PC-9 (cell line): Measurements from ENCODE around the gene PSMB7. TPM values are rescaled to one million over a fixed set of nuclear protein-coding genes. Genes with fewer than 3 reads are reported as not detected.

Experiments used
- BruUV-seq: library from RNA; stranded (reverse); fragments of 400-500 nt; replicated peaks from 2 replicates; lab custom pipeline; 2021; lab: Mats Ljungman, UMichigan
- CTCF ChIA-PET: fragments of 300-600 bp; sonication (Branson Sonifier 250); formaldehyde crosslinking; loops from one replicate; lab custom pipeline; 2022; ENCODE audit warnings: antibody characterized with exemption; lab: Charles Lee
- POLR2A ChIA-PET: fragments of 300-600 bp; sonication (Branson Sonifier 250); formaldehyde crosslinking; loops from one replicate; lab custom pipeline; 2022; ENCODE audit warnings: antibody characterized with exemption; ENCODE audit not compliant: unreplicated experiment; lab: Charles Lee
- DNase-seq, 2 experiments: peaks; one replicate each; pipeline versions ENCODE4 v3.0.0 to v3.0.0-alpha.2; 2015 to 2022; ENCODE audit warnings: mixed read lengths in 1 of 2
- H2AFZ ChIP-seq: fragments of 200-600 bp; sonication (generic); 2 replicates; pipeline ENCODE4 v1.8.1; 2017; ENCODE audit warnings: antibody characterized with exemption
- H3F3A ChIP-seq: fragments of 200-600 bp; sonication (generic); 2 replicates; pipeline ENCODE4 v1.8.1; 2017; ENCODE audit warnings: antibody characterized with exemption, mild to moderate bottlenecking, low read depth; ENCODE audit not compliant: insufficient read depth
- H3K27ac ChIP-seq: fragments of 200-600 bp; sonication (generic); 2 replicates; pipeline ENCODE4 v1.6.1; 2016; ENCODE audit warnings: mixed run types
- H3K27me3 ChIP-seq: fragments of 200-600 bp; sonication (generic); 2 replicates; pipeline ENCODE4 v1.6.1; 2016; ENCODE audit warnings: low read depth, mixed run types; ENCODE audit not compliant: insufficient read depth
- H3K36me3 ChIP-seq: fragments of 200-600 bp; sonication (generic); 2 replicates; pipeline ENCODE4 v1.6.1; 2016; ENCODE audit warnings: low read depth, mixed run types
- H3K4me1 ChIP-seq: fragments of 200-600 bp; sonication (generic); replicated peaks from 2 replicates; pipeline ENCODE4 v1.6.1; 2016; ENCODE audit warnings: mixed run types; ENCODE audit not compliant: insufficient read depth
- H3K4me2 ChIP-seq: fragments of 200-600 bp; sonication (generic); 2 replicates; pipeline ENCODE4 v1.6.1; 2017; ENCODE audit warnings: mixed run types
- H3K4me3 ChIP-seq: fragments of 200-600 bp; sonication (generic); 2 replicates; pipeline ENCODE4 v1.6.1; 2016; ENCODE audit warnings: mixed run types
- H3K79me2 ChIP-seq: fragments of 200-600 bp; sonication (generic); 2 replicates; pipeline ENCODE4 v1.6.1; 2017; ENCODE audit warnings: low read depth, mixed run types
- H3K9me2 ChIP-seq: fragments of 200-600 bp; sonication (generic); 2 replicates; pipeline ENCODE4 v1.8.1; 2017; ENCODE audit warnings: mild to moderate bottlenecking; ENCODE audit not compliant: insufficient read depth
- H3K9me3 ChIP-seq: fragments of 200-600 bp; sonication (generic); 2 replicates; pipeline ENCODE4 v1.8.1; 2016; ENCODE audit warnings: low read depth; ENCODE audit not compliant: insufficient read depth
- H4K20me1 ChIP-seq: fragments of 200-600 bp; sonication (generic); 2 replicates; pipeline ENCODE4 v1.8.1; 2017; ENCODE audit not compliant: insufficient read depth
- CTCF ChIP-seq: fragments of 200-600 bp; sonication (generic); conservative IDR thresholded peaks from 2 replicates; pipeline ENCODE4 v1.6.1; 2017; ENCODE audit warnings: mixed run types, antibody characterized with exemption, mild to moderate bottlenecking, moderate library complexity
- EZH2 ChIP-seq: fragments of 200-600 bp; sonication (generic); IDR thresholded peaks from 2 replicates; pipeline ENCODE4 v1.8.0; 2017; ENCODE audit warnings: antibody characterized with exemption, low read depth
- intact Hi-C: fragments of 100-400 bp; cut with micrococcal nuclease; formaldehyde crosslinking; loops from one replicate; pipeline ENCODE4 v1.10.0; 2022; ENCODE audit not compliant: unreplicated experiment
- total RNA-seq: library from RNA; stranded (reverse); gene quantifications from 2 replicates; pipeline ENCODE4 v1.2.3, GENCODE V29; 2021

The PSMB7 gene
- total RNA-seq, 1 experiment from 2014 or later, result 359 TPM

DNA sequence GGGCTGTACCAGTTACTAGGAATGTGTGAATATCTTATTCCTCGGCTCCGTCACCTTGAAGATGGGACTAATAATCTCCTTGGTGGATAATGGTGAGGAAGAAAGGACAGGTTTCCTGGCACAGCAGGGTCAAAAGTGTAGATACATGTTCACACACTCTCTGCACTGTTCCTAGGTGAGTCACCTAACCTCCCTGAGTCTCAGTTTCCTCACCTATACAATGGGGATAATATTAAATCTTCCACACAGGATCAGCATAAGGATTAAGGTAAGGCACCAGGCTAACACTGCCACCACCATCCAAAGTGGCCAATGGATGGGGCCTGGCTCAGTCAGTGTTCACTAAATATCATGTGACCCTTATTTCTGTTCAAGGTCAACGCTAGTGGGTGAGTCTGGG lies 66.9 kb downstream of the PSMB7 start:
- no peak overlapping the region for H2AFZ ChIP-seq
- H3K4me2 ChIP-seq, result no peak overlapping the region
- H3K4me1 ChIP-seq, result no peaks in the 10 kb centered on the region; the same call in 1 of the 2 replicates
- no peak for DNase-seq
- H3K9me2 ChIP-seq, result no peaks in the 10 kb centered on the region
- no peaks in the 10 kb centered on the region for H3K79me2 ChIP-seq
- no peak overlapping the region for H3K27ac ChIP-seq
- peaks cover 21% of the 10 kb centered on the region for H3F3A ChIP-seq
- BruUV-seq, result no TSS peak
- no peaks in the 10 kb centered on the region for H3K27me3 ChIP-seq
- POLR2A ChIA-PET, result no interaction called here
- H3K36me3 ChIP-seq, result peaks cover 15% of the 10 kb centered on the region; the same call in 1 of the 2 replicates
- CTCF ChIA-PET, result no interaction called here
- peaks cover 25% of the 10 kb centered on the region for H4K20me1 ChIP-seq
- H3K4me3 ChIP-seq, result no peak overlapping the region
- H3K9me3 ChIP-seq, result no peaks in the 10 kb centered on the region
- intact Hi-C loops, result no loop called here
- TF ChIP-seq EZH2, result no peak
- no peak for TF ChIP-seq CTCF

DNA sequence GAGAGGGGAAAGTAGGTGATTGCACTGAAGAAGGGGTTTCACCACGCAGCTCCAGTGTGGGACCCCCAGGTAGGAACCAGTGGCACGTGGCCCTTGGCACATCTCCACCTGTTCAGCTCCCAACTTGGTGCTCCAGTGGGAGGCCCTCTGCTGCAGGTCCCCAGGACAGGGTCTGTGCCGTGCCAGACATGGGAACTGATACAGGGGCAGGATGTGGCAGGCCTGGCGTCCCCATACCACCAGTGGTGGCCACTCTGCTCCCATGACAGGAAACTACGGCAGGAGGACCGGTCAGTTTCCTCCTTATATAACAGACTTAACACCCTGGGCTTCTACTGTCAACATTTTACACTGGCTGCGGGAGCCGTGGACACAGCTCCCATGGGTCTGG lies 67.3 kb downstream of the PSMB7 start:
- H4K20me1 ChIP-seq, result peaks cover 27% of the 10 kb centered on the region
- POLR2A ChIA-PET, result no interaction called here
- no peak overlapping the region for H3K4me3 ChIP-seq
- H3F3A ChIP-seq, result peaks cover 21% of the 10 kb centered on the region
- BruUV-seq, result no TSS peak
- H3K9me2 ChIP-seq, result no peaks in the 10 kb centered on the region
- peaks cover 15% of the 10 kb centered on the region; the same call in 1 of the 2 replicates for H3K36me3 ChIP-seq
- no peaks in the 10 kb centered on the region for H3K27me3 ChIP-seq
- TF ChIP-seq EZH2, result no peak
- no peak for TF ChIP-seq CTCF
- no peaks in the 10 kb centered on the region; the same call in 1 of the 2 replicates for H3K4me1 ChIP-seq
- no peak for DNase-seq
- H3K9me3 ChIP-seq, result no peaks in the 10 kb centered on the region
- H3K4me2 ChIP-seq, result no peak overlapping the region
- H3K79me2 ChIP-seq, result no peaks in the 10 kb centered on the region
- CTCF ChIA-PET, result no interaction called here
- no peak overlapping the region for H2AFZ ChIP-seq
- intact Hi-C loops, result no loop called here
- no peak overlapping the region for H3K27ac ChIP-seq

DNA sequence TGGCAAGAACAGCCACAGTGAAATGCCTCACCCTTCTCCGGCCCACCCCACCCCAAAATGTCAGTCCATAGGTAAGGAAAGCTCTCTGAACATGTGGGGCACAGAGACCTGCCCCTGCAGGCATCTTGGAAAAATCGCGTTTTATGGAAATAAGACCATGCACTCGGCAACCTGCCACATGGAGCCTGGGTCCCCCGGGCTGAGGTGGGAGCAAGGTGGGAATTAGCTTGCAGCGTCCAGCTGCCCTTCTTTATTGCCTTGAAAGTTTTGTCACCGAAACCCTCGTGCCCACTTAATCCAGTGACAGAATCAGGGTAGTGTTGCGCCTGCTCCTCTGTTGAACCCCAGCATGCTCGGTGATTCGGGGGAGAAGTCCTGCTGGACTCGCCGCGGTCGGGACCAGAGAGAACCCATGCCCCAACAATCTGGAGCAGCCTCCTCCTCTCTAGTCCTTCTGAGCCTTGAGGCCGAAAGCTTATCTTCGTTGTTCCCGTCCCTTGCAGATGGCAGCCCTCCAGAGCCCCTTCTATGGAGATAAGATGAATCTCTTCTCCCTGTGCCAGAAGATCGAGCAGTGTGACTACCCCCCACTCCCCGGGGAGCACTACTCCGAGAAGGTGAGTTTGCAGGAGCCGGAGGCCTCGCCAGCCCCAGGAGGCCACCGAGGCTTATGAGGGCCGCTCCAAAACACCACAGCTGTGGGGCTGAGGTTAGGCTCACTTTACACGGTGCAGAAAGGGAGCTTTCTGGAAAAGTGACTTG lies 67.9 kb downstream of the PSMB7 start:
- Histone ChIP-seq H3K4me2 (no peak overlapping the region), H2AFZ (no peak overlapping the region), H3K27ac (no peak overlapping the region), H3K9me3 (no peaks in the 10 kb centered on the region), H4K20me1 (peaks cover 28% of the 10 kb centered on the region), H3K79me2 (no peaks in the 10 kb centered on the region), H3K4me3 (no peak overlapping the region), H3K4me1 (peaks cover 5% of the 10 kb centered on the region), H3K36me3 (peaks cover 15% of the 10 kb centered on the region; the same call in 1 of the 2 replicates), H3K9me2 (no peaks in the 10 kb centered on the region), H3K27me3 (no peaks in the 10 kb centered on the region), H3F3A (peaks cover 24% of the 10 kb centered on the region)
- ChIA-PET POLR2A (interaction anchor here (0.7 kb wide), 1 partner anchor 11 kb away, joined by 3 read pairs; no protein-coding TSS in a partner anchor), CTCF (no interaction called here)
- intact Hi-C loops, result no loop called here
- no TSS peak for BruUV-seq
- DNase-seq, result no peak
- TF ChIP-seq CTCF, result no peak
- no peak for TF ChIP-seq EZH2
